Thyroid gland (tissue), 4 donors: ENCODE results near the gene ARHGAP4. TPM values are rescaled to one million over a fixed set of nuclear protein-coding genes. Genes with fewer than 3 reads are reported as not detected.

Experiments
- DNase-seq, 2 donors: peaks; one replicate each; pipeline ENCODE4 v3.0.0-alpha.2; 2019
- H3K27ac ChIP-seq, 3 donors: fragments of 200-600 bp; sonication (generic); 1 replicate in 2 of 3; 2 replicates in 1 of 3; pipeline ENCODE4 v1.5.1; 2016 to 2019; ENCODE audit warnings: mild to moderate bottlenecking in 1 of 3, moderate library complexity in 1 of 3
- H3K27me3 ChIP-seq: fragments of 200-600 bp; sonication (generic); one replicate; pipeline ENCODE4 v1.5.1; 2019
- H3K36me3 ChIP-seq, 2 donors: fragments of 200-600 bp; sonication (generic); one replicate each; pipeline ENCODE4 v1.5.1; 2016 to 2019
- H3K4me1 ChIP-seq, 2 donors: fragments of 200-600 bp; sonication (generic); one replicate each; pipeline ENCODE4 v1.5.1; 2017 to 2019
- H3K4me3 ChIP-seq, 3 donors: fragments of 200-600 bp; sonication (generic); replicated peaks in 1 of 3; 1 replicate in 2 of 3; 2 replicates in 1 of 3; pipeline ENCODE4 v1.5.1; 2016; ENCODE audit warnings: mild to moderate bottlenecking in 1 of 3
- H3K9me3 ChIP-seq: fragments of 200-600 bp; sonication (generic); one replicate; pipeline ENCODE4 v1.5.1; 2017
- POLR2A ChIP-seq, 2 donors: fragments of 450-650 bp; IDR thresholded peaks; one replicate each; pipeline ENCODE4 v1.6.1; 2017; ENCODE audit warnings: antibody characterized with exemption in 2 of 2, mild to moderate bottlenecking in 2 of 2, moderate library complexity in 1 of 2
- WGBS, 2 donors: methylation state at CpG; one replicate each; pipeline ENCODE4 v1.1.5; 2017; 5-methylcytosine and 5-hydroxymethylcytosine counted together
- intact Hi-C: fragments of 100-400 bp; cut with DNase I; formaldehyde crosslinking; loops from one replicate; pipeline ENCODE4 v1.15.1; 2023
- total RNA-seq, 4 donors: library from RNA; depleted of rRNA; stranded (reverse); fragments of >200 nt; gene quantifications; one replicate each; pipeline ENCODE4 v1.2.3, GENCODE V29; 2016
- TF ChIP-seq, protein P1 (sequence below), 6 experiments: fragments of 200-600 bp in 3 of 6; fragments of 450-650 bp in 3 of 6; sonication (generic) in 3 of 6; IDR thresholded peaks; one replicate each; pipeline ENCODE4 v1.5.1; 2016 to 2019; ENCODE audit warnings: antibody characterized with exemption in 6 of 6, mild to moderate bottlenecking in 2 of 6, inconsistent platforms in 1 of 6, moderate library complexity in 1 of 6

Gene ARHGAP4
- total RNA-seq, 4 donors from 2014 or later, result 6.5 to 37.0 (median 12.2) TPM

DNA sequence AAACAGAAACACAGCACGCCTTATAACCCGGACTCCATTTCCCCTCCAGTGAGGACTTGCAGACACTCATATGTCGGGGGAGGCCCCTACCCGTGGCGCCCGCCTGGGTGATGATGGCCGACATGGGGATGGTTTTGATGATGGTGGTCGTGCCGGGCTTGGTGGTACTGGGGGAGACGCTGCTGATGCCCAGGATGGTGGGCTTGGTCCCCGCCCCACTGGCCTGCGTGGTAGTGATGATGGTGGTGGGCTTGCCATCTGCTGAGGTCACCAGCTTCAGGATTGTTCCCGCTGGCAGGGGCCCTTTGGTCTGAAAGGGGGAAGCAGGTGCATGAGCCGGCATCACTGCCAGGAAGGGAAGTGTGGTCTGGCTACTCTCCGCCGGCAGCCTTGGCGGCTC, 31.2 kb upstream of the ARHGAP4 start:
- DNase-seq, result no peak
- intact Hi-C loops, result loop anchor here (10.0 kb wide), 1 partner anchor 422 kb away; no protein-coding TSS in a partner anchor
- Histone ChIP-seq H3K4me1 (no peaks in the 10 kb centered on the region), H3K4me3 (no peak overlapping the region), H3K36me3 (peaks cover 73 to 89% of the 10 kb centered on the region in 2 donors), H3K27me3 (no peaks in the 10 kb centered on the region), H3K27ac (no peak overlapping the region), H3K9me3 (no peaks in the 10 kb centered on the region)
- 95 to 100% methylated on average over 2 to 4 of the region's 17 CpGs for WGBS, 2 donors
- no peak for TF ChIP-seq POLR2A (IDR thresholded peaks at IDR 0.05)
- TF ChIP-seq, protein P1, sequence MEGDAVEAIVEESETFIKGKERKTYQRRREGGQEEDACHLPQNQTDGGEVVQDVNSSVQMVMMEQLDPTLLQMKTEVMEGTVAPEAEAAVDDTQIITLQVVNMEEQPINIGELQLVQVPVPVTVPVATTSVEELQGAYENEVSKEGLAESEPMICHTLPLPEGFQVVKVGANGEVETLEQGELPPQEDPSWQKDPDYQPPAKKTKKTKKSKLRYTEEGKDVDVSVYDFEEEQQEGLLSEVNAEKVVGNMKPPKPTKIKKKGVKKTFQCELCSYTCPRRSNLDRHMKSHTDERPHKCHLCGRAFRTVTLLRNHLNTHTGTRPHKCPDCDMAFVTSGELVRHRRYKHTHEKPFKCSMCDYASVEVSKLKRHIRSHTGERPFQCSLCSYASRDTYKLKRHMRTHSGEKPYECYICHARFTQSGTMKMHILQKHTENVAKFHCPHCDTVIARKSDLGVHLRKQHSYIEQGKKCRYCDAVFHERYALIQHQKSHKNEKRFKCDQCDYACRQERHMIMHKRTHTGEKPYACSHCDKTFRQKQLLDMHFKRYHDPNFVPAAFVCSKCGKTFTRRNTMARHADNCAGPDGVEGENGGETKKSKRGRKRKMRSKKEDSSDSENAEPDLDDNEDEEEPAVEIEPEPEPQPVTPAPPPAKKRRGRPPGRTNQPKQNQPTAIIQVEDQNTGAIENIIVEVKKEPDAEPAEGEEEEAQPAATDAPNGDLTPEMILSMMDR (IDR thresholded peaks at IDR 0.05), result no peak

DNA sequence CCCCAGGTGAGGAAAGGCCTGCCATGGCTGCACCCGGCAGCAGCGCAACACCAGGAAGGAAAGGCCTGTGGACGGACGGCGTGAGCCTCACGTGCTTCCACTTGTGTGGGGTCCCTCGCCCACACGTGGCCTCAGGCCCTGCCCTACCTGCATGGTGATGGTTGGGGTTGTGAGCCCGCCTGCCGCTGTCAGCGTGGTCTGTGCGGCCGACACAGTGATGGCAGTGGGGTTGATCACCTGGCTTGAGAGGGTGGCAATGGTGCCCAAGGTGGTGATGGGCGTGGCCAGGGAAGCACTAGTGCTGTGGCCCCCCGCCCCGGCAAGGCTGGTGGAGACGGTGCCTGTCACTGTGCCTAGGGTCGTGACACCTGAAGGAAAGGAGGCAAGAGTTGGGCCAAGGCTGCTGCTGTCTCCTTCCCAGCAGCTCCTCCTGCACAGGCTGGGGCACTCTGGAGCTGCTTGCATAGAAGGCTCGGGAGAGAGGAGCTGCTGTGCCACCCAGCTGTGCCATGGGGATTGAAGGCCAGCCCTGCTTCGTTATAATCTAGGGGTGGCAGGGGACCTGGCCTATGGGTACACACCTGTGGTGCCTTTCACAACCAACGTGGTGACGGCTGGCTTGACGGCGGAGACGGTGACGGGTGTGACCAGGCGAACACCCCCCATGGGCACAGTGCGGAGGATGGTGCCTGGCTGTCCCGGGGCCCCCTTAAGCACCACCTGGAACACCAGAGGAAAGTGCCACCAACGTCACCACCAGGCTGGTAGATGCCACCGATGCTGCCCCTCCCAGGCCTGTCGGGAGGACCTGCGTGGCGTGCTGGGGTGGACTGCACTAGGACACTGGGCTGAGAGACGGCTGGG, 30.2 kb upstream of the ARHGAP4 start:
- DNase-seq, result no peak
- intact Hi-C loops, result loop anchor here (10.0 kb wide), 1 partner anchor 421 kb away; no protein-coding TSS in a partner anchor
- TF ChIP-seq, protein P1 (IDR thresholded peaks at IDR 0.05), result no peak
- no peak for TF ChIP-seq POLR2A (IDR thresholded peaks at IDR 0.05)
- Histone ChIP-seq H3K27ac (no peak overlapping the region), H3K4me1 (no peaks in the 10 kb centered on the region), H3K27me3 (no peaks in the 10 kb centered on the region), H3K36me3 (peaks cover 73 to 89% of the 10 kb centered on the region in 2 donors), H3K4me3 (no peak overlapping the region), H3K9me3 (no peaks in the 10 kb centered on the region)
- WGBS, 2 donors, result 92 to 96% methylated on average over 9 to 10 of the region's 35 CpGs

DNA sequence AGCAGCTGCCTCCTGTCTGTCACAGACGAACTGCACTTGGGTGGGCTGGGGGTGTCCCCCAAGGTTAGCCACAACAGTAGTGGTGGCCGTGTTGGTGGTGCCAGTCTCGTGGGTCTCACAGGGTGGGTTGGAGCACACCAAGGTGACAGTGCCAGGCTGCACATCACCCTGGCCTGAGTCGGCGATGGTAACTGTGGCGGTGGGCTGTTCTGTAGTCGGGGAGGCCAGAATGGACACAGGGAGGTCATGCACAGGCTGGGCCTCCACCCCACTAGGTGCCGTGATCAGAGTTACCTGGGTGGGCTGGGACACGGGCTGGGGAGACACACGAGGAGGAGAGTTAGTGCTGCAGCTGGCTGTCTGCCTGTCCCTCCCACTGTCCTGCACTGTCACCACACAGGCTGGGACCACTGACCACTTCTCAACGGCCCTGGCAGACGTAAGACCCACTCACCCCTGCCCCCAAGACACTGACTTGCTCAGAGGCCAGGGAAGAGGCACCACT, 29.2 kb upstream of the ARHGAP4 start:
- Histone ChIP-seq H3K27ac (no peak overlapping the region), H3K4me1 (no peaks in the 10 kb centered on the region), H3K27me3 (no peaks in the 10 kb centered on the region), H3K36me3 (peaks cover 73 to 91% of the 10 kb centered on the region in 2 donors), H3K9me3 (no peaks in the 10 kb centered on the region), H3K4me3 (no peak overlapping the region)
- intact Hi-C loops, result loop anchor here (10.0 kb wide), 1 partner anchor 420 kb away; no protein-coding TSS in a partner anchor
- TF ChIP-seq POLR2A (IDR thresholded peaks at IDR 0.05), result no peak
- TF ChIP-seq, protein P1 (IDR thresholded peaks at IDR 0.05), result no peak
- no peak for DNase-seq
- WGBS, 2 donors, result 91% methylated on average over 6 of the region's 12 CpGs; no CpG with 5 or more reads in 1 of the 2 donors

DNA sequence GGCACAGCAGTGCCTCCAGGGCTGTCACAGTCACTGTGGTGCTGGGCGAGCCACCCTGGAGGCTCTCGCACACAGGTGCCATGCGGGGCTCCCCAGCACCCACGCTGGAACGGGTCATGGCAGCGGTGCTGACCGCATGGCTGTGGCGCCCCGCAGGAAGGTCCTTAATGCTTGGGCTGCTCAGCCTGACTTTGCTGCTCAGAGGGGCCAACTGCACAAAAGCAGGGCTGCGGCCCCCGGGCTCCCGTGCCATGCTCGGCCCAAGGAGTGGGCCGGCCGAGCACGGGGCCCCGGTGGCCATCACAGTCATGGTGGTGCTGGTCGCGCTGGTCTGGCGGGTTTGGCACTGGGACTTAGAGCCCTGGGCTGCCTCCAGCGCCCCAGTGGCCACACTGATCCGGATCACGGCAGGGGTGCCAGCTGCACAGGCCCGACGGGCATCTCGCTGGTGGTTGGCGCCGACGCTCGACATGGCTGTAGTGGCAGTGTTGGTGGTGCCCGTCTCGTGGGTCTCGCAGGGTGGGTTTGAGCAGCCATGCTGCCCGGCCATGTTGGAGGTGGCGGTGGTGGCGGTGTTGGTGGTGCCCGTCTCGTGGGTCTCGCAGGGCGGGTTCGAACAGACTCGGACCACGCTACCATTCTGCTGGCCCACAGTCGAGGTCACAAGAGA, 28.6 kb upstream of the ARHGAP4 start:
- no peak for DNase-seq
- intact Hi-C loops, result loop anchor here (5.0 to 10.0 kb wide), 2 partner anchors 187 to 420 kb away; no protein-coding TSS in a partner anchor
- Histone ChIP-seq H3K27ac (no peak overlapping the region), H3K4me3 (no peak overlapping the region), H3K27me3 (no peaks in the 10 kb centered on the region), H3K9me3 (no peaks in the 10 kb centered on the region), H3K4me1 (no peaks in the 10 kb centered on the region), H3K36me3 (peaks cover 74 to 91% of the 10 kb centered on the region in 2 donors)
- TF ChIP-seq, protein P1 (IDR thresholded peaks at IDR 0.05), result no peak
- TF ChIP-seq POLR2A (IDR thresholded peaks at IDR 0.05), result no peak
- WGBS, 2 donors, result no CpG with 5 or more reads among the region's 44 CpGs
